MV-4-11 (cell line): ENCODE measurements around the gene SIGLEC7.

Experiments used
- DNase-seq: peaks from one replicate; lab custom pipeline; 2025; lab: John Stamatoyannopoulos, UW

Gene SIGLEC7

DNA sequence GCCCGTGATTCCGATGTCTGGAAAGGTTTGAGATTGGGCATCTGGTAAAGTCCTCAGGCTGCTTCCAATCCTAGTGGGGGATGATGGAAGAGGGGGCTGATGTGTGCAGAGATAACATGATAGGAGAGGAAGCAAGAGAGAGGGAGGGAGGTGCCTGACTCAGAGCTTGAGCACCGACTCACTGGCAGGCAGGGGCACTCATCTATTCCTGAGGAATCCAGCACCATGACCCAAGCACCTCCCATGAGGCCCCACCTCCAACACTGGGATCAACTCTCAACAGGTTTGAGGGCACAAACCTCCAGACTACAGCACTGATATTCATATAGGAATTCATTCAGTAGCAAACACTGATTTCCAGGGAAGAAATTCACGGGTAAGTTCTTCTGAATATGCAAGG, 23.0 kb upstream of the SIGLEC7 start:
- no peak for DNase-seq

DNA sequence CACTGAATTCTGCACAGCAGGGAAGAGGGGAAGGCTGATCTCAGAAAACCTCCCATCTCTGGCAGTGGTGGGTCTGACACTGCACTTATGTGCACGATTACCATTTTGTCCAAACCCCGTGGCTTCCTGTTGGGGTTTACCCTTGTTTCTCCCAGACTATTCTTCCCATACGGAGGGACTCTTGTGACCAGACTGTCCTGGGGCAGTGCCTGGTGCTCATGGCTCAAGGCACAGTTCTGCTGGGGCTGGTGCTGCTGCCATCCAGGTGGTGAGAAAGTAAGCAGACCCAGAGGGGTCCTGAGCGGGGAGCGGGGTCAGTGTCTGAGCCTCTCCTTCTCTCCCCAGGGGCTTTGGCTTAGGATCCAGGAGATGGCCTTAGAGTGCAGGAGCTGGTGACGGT, 22.5 kb upstream of the SIGLEC7 start:
- no peak for DNase-seq

DNA sequence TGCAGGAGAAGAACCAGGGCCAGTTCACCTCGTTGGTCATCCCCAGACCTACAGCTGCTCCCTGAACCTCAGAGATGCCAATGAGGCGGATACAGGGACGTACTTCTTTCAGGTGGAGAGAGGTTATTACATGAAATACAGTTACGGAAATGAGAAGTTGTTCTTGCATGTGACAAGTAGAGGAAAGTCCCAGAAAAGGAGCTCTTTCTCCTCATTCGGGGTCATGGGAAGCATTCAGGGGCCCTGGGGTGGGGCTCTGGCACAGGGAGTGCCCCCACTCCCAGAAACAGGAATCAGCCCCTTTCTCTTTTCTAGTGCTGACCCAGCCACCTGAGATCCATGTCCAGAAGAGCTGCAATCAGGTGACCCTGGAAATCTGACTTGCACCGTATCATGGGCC, 21.9 kb upstream of the SIGLEC7 start:
- DNase-seq: no peak

DNA sequence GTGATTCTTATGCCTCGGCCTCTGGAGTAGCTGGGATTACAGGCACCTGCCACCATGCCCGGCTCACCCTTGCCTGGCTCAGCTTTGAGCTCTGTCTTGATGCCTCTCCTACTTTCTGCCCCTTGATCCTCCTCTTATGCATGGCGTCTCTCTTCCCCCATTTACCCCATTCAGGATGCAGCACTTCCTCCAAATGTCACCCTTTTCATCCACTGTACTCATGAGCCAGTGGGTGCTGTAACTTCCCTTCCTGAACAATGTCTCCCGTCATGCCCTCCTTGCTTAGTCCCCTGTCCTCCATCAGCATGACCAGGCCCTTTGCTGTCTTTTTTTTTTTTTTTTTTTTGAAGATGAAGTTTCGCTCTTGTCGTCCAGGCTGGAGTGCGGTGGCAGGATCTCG, 20.8 kb upstream of the SIGLEC7 start:
- DNase-seq: peak; percentile 43

DNA sequence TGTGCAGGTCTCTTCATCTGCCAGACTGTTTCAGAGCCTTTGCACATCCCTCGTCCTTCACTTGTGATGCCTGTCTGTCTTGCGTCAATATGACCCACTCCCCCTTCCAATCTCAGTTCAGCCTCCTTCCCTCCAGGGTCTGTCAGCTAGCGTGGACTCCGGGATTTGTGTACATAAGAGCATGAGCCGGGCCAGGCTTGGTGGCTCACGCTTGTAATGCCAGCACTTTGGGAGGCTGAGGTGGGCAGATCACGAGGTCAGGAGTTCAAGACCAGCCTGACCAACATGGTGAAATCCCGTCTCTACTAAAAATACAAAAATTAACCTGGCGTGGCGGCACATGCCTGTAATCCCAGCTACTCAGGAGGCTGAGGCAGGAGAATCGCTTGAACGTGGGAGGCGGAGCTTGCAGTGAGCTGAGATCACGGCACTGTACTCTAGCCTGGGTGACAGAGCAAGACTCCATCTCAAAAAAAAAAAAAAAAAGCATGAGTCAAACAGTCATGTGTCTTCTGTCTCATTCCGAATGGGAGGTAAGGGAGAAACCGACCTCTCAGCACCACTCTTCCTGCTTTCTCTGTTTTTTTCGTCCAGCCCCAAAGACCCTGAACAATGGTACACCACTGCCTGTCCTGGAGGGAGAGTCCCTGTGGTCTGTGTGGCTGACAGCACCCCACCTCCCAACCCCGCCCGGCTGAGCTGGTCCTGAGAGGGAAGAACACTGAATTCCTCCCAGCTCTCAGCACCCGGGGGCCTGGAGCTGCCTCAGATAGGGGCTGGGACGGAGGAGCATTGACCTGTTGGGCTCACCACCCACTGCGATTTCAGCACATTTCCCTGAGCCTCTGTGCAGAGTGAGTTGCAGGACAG, 19.8 kb upstream of the SIGLEC7 start:
- DNase-seq: peak; percentile 48

DNA sequence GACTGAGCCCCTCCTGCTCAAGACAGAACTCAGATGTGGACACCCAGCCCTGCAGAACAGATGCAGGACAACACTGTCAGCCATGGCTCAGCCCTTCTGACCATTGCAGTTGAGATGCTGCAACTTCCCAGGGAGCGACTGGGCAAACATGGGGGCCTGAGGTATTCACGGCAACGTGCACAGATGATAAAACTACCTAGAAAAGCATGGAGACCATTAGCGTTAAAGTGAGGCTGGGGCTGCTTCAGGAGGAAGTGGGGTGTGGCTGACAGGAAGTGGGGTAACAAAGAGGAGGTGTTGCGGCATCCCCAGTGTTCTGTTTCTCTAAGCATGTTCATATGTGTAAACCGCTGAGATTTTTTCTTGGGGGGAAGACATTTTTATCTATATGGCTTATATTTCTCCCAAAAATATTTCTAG, 18.7 kb upstream of the SIGLEC7 start:
- peak; percentile 83 for DNase-seq

DNA sequence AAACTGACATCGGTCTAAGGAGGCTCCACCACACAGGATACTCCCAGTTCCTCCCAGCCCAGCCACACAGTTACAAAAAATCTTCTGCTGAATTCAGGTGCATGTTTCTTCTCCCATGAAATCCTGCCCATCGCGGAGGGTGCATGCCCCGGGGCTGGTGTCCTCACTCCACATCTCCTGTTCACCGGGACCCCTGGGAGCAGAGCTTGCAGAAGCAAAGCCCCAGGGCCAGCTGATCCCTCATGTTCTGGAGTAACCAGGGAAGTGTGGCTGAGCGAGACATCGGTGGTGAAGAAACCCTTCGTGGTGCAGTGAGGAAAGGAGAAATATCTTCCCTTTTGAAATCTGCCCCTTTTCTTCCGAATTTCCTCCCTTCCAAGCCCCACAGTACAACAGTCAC, 18.3 kb upstream of the SIGLEC7 start:
- no peak for DNase-seq

DNA sequence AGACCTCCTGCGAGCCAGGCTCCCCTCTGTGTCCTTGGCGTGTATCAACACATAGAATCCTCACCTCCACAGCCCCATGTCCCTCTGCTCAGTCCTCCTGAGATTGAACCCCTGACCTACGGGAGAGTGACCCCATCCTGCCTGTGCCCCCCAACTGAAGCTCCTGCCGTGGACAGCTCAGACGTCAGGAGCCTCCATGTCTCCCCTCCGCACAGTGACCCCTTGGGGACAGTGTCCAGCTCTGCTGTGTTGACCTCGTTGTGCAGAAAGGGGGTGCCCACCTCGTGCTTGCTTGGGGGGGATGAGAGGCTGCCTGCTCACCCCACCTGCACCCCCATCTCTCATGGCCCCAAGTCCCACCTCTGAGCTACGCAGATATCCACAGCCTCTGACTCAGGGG, 17.9 kb upstream of the SIGLEC7 start:
- DNase-seq: no peak

DNA sequence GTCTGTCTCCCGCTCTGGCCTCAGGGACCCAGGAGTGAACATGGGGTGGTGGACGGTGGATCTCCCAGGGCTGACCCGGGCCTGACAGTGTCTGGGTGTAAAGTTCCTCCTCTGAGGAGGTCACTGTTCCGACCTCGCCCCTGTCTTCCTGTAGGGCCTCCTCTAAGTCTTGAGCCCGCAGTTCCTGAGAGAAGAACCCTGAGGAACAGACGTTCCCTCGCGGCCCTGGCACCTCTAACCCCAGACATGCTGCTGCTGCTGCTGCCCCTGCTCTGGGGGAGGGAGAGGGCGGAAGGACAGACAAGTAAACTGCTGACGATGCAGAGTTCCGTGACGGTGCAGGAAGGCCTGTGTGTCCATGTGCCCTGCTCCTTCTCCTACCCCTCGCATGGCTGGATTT, 17.4 kb upstream of the SIGLEC7 start, which contains the start of gene SIGLEC9:
Gene SIGLEC9, plus strand, starts transcription at position 178 of the 400 bp plus-strand sequence. Its CDS starts 69 bp downstream, at position 247.
- peak; percentile 24 for DNase-seq

DNA sequence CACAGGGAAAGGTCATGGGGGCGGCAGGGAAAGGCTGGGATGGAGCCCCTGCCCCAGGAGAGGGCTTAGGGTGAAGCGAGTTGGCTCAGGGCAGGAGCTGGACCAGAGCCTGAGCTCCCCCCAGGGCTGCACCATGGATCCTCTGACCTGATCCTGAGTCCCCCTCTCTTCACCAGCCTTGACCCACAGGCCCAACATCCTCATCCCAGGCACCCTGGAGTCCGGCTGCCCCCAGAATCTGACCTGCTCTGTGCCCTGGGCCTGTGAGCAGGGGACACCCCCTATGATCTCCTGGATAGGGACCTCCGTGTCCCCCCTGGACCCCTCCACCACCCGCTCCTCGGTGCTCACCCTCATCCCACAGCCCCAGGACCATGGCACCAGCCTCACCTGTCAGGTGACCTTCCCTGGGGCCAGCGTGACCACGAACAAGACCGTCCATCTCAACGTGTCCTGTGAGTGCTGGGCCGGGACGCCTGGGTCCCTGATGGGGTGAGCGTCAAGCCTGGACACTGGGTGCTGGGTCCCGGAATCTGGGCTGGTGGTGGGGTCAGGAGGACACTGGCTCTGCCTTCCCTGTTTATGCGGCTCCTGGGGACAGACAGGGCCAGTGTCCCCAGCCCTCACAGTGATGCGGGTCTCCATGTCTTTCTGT, 16.6 kb upstream of the SIGLEC7 start:
- DNase-seq: no peak

DNA sequence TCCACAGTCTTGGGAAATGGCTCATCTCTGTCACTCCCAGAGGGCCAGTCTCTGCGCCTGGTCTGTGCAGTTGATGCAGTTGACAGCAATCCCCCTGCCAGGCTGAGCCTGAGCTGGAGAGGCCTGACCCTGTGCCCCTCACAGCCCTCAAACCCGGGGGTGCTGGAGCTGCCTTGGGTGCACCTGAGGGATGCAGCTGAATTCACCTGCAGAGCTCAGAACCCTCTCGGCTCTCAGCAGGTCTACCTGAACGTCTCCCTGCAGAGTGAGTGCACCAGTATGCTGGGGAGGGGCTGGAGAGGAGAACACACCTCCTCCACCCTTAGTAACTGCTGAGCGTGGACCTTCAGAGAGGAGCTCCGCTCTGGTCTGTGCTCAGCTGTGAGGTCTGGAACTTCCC, 15.1 kb upstream of the SIGLEC7 start:
- no peak for DNase-seq

DNA sequence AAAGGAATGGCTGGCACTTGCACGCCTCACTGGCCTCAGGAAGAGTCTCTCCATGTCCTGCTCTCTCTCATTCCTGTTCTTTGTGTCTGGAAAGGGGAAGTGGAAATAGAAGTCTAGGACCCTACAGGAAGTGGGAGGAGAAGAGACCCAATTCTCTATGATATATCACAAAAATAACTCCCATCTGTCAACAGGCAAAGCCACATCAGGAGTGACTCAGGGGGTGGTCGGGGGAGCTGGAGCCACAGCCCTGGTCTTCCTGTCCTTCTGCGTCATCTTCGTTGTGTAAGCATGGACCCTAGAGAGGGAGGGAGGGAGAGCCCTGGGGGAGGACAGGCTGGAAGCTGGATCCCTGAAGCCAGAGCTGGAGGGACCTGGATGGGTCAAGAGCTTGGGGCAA, 14.3 kb upstream of the SIGLEC7 start:
- peak; percentile 100 for DNase-seq

DNA sequence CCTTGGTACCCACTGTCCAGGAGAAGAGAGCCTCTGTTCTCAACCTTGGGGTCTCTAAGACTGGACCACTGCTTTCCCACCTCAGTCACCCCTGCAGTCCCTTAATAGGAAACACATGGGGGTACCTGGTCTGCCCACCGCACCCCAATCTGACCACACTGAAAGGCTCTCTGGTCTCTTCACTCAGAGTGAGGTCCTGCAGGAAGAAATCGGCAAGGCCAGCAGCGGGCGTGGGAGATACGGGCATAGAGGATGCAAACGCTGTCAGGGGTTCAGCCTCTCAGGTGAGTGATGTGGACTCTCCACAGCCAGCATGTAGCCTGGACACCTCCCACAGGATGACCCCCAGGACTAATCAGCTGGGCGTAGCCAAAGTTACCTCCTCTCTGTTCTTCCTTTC, 13.9 kb upstream of the SIGLEC7 start:
- no peak for DNase-seq

DNA sequence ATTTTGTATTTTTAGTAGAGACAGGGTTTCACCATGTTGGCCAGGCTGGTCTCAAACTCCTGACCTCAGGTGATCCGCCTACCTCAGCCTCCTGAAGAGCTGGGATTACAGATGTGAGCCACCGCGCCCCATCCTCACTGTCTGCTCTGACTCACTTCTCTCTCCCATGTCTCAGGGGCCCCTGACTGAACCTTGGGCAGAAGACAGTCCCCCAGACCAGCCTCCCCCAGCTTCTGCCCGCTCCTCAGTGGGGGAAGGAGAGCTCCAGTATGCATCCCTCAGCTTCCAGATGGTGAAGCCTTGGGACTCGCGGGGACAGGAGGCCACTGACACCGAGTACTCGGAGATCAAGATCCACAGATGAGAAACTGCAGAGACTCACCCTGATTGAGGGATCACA, 12.4 kb upstream of the SIGLEC7 start:
- DNase-seq: no peak

DNA sequence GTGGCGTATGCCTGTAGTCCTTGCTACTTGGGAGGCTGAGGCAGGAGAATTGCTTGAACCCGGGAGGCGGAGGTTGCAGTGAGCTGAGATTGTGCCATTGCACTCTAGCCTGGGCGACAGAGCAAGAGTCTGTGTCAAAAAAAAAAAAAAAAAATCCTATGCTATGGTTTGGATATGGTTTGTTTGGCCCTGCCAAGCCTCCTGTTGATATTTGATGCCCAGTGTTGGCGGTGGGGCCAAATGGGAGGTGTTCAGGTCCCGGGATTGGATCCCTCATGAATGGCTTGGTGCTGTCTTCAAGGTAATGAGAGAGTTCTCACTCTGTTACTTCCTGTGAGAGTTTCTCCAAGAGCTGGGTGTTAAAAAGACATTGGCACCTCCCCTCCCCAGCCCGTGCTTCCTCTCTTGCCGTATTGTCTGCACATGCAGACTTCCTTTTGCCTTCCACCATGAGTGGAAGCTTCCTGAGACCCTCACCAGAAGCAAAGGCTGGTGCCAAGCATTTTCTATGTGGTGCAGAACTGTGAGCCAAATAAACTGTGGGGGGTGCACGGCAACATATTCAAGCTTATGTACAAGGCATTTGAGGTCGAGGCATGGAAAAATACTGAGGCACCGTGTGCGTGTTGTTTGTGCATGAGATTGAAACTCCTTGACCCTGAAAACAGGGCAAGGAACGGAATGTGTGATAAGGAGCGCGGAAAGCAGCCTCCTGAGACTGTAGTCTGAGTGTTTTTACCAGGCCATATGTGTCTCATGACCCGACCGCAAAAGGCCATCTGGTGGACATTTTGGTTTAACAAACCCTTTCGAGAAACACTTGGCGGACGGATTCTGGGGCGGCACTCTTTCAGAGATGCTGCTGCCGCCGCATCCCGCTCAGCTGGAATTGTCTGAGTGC, 10.1 kb upstream of the SIGLEC7 start:
- DNase-seq: peak; percentile 83

DNA sequence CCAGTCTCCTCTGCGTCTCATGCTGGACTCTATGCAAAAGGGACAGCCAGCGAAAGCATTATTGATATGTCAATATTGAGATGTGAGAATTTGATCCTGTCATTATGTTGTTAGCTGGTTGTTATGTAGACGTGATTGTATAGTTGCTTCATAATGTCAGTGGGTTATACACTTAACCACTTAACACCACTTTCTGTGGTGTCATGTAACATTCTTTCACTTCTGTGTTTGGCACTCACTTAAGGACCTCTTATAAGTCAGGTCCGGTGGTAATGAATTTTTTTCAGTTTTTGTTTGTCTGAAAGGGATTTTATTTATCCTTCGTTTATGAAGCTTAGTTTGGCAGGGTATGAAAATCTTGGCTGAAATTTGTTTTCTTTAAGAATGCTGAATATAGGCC, 7.1 kb upstream of the SIGLEC7 start:
- DNase-seq: peak; percentile 97

DNA sequence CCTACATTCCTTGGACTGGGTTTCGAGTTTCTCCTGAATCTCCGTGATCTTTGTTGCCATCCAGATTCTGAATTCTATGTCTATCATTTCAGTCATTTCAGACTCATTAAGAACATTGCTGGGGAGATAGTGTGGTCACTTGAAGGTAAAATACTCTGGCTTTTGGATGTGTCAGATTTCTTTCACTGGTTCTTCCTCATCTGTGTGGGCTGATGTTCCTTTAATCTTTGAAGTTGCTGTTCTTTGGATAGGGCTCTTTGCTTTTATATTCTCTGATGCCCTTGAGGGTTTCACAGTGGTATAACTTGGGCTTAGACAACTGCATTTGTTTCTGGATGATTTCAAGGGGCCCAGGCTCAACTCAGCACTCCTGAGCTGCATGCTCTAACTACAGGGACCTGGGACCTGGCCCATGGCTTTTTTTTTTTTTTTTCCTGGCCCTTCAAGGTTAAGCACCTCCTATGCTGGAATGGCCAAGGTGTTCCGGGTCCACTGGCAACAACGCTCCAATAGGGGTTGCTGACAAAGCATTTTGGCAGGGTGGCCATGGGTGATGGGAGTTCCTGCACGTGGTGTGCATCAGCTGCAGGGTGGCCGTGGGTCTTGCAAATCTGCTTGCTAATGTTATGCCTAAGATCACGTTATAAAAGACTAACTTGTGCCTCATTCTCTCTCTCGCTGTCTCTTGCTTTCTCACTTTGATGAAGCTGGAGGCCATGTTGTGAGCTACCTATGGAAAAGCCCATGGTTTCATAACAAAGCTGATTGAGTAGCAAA, 5.9 kb upstream of the SIGLEC7 start:
- DNase-seq: no peak

DNA sequence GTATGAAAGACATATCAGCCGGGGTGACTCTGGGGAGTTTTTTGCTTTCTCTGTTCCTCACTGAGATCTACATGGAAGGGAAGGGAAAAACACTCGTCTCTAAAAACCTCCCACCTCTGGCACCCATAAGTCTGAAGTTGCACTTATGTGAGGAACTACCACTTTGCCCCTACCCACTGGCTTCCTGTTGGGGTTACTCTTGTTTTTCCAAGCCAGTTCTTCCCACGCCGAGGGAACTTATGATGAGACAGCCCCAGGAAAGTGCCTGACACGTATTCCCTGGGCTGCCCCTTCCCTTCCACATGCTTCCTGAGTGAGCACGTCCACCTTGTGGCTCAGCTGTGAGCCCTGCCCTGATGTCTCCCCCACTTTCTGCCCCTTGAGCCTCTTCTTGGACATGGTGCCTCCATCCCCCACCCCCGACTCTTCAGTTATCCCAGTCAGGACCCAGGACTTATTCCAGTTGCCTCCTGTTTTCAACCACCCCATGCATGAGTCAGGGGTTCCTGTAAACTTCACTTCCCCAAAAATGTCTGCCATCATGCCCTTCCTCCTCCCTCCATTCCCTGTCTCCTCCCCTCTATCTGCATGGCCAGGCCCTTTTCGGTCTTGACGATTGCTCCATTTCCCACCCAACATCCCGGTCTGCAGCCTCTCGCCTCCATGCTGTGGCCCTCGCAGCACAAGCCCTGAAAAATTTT, 5.1 kb upstream of the SIGLEC7 start:
- peak; percentile 95 for DNase-seq

DNA sequence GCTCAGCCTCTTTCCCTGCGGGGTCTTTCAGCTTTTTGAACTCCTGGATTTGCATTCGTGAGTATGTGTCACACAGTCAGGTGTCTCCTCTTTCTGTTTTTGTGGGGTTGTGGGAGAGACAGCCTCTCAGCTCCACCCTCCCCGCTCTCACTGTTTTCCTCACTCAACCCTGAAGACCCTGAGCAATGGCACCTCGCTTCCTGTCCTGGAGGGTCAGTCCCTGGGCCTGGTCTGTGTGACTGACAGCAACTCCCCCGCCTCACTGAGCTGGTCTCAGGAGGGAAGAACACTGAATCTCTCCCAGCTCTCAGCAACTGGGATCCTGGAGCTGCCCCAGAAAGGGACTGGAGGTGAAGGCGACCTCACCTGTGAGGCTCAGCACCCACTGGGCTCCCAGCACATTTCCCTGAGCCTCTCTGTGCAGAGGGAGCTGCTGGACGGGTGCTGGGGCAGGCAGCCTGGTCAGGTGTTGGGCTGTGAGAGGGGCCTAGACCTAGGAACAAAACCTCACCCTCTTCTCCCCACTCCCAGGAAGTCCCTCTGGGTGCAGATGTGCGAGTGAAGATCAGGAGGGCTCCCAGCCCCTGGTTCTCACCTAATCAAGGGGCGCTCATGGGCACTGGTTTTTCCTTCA, 4.2 kb upstream of the SIGLEC7 start:
- no peak for DNase-seq

DNA sequence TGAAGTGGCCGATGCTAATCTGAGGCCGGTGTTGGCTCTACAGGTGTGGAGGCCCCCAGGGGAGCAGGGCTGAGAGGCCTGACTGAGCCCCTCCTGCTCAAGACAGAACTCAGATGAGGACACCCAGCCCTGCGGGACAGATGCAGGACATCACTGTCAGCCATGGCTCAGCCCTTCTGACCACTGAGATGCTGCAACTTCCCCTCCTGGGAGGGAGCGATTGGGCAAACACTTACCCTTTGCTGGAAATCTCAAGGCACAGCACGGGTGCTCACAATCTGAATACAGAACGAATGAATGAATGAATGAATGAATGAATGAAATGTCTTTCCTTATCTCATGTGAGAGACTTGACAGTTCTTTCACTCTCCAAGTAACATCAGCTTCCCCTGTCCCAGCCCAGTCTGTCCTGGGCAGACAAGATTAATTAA, 3.5 kb upstream of the SIGLEC7 start:
- DNase-seq: peak; percentile 95
